Stimulated activated effector memory CD8-positive, alpha-beta T cell treated with anti-CD3 and anti-CD28 coated beads, Interleukin-12 subunit alpha, Interleukin-12 subunit beta, amount 100 ng/mL, for 72 hours (primary cell): ENCODE results near the gene KIN.
A peak's percentile ranks its signal among the peaks of the same experiment; 100 is the strongest.
"Not testable (repeated sequence)": the region's sequence is repeated elsewhere in the genome, so short reads cannot be mapped to it uniquely, and the experiment has no call there.

Experiments used
- ATAC-seq: fragments of 150-1000 bp; cut with Tn5 transposase; 2 replicates; pipeline ENCODE4 v1.10.0; 2021
- DNase-seq, 2 donors: peaks; one replicate each; pipeline ENCODE4 v3.0.0; 2021 to 2022; ENCODE audit warnings: low spot score in 2 of 2
- H3K27ac Mint-ChIP-seq: one replicate; pipeline ENCODE4 v1.8.0; 2022; ENCODE audit warnings: mild to moderate bottlenecking, mixed read lengths
- H3K36me3 Mint-ChIP-seq: one replicate; pipeline ENCODE4 v1.8.0; 2022; ENCODE audit warnings: mild to moderate bottlenecking, mixed read lengths
- H3K4me1 Mint-ChIP-seq: one replicate; pipeline ENCODE4 v1.8.0; 2022; ENCODE audit warnings: mixed read lengths
- H3K4me3 Mint-ChIP-seq: one replicate; pipeline ENCODE4 v1.8.0; 2022; ENCODE audit warnings: mild to moderate bottlenecking, mixed read lengths
- H3K9me3 Mint-ChIP-seq: one replicate; pipeline ENCODE4 v1.8.0; 2022; ENCODE audit warnings: mixed read lengths

KIN gene

GRCh38 chr10:7773845-7774801 is 13.7 kb downstream of the KIN start:
- Mint-ChIP-seq H3K4me3 (no peak overlapping the region), H3K27ac (no peak overlapping the region), H3K9me3 (no peaks in the 10 kb centered on the region), H3K36me3 (peaks cover 87% of the 10 kb centered on the region), H3K4me1 (no peaks in the 10 kb centered on the region)
- ATAC-seq (no peak), DNase-seq (no peak)

- H3K36me3 Mint-ChIP-seq = peaks cover 87% of the 10 kb centered on the region
These were observed 19.4 kb downstream of the KIN start for GRCh38 chr10:7768417-7768816.

DNA sequence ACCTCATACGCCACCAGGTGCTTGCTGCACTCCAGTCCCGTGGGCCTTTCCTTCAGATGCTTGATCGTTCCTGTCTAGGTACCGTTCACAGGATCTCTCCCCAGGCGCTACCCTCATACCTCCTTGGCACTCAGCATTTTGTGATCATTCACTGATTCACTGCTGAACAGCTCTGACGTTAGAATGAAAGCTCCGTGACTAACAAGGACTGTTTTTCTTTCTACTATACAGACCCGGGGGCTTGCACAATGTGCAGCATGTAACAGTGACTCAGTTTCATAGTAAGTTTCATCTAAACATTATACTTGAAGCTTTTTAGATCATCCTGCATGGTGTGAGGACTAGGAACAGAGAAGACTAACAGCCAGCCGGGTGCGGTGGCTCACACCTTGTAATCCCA is 20.6 kb downstream of the KIN start:
- Mint-ChIP-seq H3K4me1 (no peaks in the 10 kb centered on the region), H3K27ac (no peak overlapping the region), H3K4me3 (no peak overlapping the region), H3K9me3 (no peaks in the 10 kb centered on the region), H3K36me3 (peaks cover 95% of the 10 kb centered on the region)
- DNase-seq (no peak), ATAC-seq (no peak)

More at GRCh38 chr10:7768417-7768816, 19.4 kb downstream of the KIN start:
- ATAC-seq = no peak
- Mint-ChIP-seq H3K9me3 (no peaks in the 10 kb centered on the region), H3K4me3 (no peak overlapping the region), H3K27ac (peak overlapping the region; percentile 48), H3K4me1 (no peaks in the 10 kb centered on the region)
- no peak for DNase-seq

DNA sequence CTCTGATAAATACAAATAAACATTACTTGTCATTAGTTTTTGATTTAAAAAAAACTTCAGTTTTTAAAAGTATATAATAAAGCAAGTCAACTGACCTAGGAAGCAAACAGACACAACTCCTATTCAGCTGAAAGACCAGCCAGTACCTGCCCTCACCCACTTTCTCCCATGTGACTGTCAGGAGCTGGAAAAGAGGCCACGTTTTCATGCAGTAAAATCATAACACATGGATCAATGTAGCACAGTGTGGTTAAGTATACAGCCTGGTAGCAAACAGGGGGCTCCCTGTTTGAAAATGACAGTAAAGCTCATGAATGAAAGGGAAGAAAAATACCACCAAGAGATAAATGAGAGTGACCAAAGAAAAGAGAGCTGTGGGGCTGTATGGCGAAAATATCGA is 21.6 kb downstream of the KIN start:
- DNase-seq = no peak
- peaks cover 95% of the 10 kb centered on the region for H3K36me3 Mint-ChIP-seq
- H3K9me3 Mint-ChIP-seq = no peaks in the 10 kb centered on the region
- no peak for ATAC-seq
- no peak overlapping the region for H3K27ac Mint-ChIP-seq
- no peaks in the 10 kb centered on the region for H3K4me1 Mint-ChIP-seq
- H3K4me3 Mint-ChIP-seq = no peak overlapping the region

GRCh38 chr10:7763929-7764328 is 23.9 kb downstream of the KIN start:
- no peak for DNase-seq
- peaks cover 100% of the 10 kb centered on the region for H3K36me3 Mint-ChIP-seq

DNA sequence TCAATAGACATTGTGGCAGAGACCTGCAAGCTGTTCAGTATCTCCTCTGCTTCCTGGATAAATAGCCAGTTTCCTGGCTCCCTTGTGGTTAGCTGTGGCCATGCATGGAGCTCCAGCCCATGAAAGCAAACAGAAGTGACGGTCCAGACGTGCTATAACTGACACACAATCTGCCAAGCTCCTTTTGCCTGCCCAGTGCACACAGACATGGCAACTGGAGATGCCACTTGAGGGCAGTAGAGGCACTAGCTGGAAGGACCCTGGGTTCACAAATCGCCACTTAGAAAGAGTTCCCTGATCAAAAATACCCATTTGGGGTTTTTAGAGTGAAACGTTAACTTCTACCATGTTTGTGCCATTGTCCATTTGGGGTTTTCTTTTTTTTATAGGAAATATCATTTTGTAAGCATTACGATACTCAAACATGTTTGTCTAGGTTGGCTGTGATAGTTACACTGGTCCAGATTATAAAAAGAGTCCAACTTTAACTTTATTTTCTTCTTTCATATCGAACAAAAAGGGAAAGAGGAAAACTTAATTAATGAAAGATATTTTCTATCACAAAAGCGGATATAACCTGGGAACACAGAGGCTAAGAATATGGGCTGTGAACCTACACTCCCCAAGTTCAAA is 31.3 kb downstream of the KIN start:
- Mint-ChIP-seq H3K36me3 (peaks cover 99% of the 10 kb centered on the region), H3K4me3 (no peak overlapping the region), H3K9me3 (no peaks in the 10 kb centered on the region), H3K27ac (no peak overlapping the region), H3K4me1 (no peaks in the 10 kb centered on the region)
- DNase-seq (no peak), ATAC-seq (no peak)

More at GRCh38 chr10:7763929-7764328, 23.9 kb downstream of the KIN start:
- ATAC-seq = no peak
- Mint-ChIP-seq H3K4me1 (no peaks in the 10 kb centered on the region), H3K9me3 (no peaks in the 10 kb centered on the region), H3K4me3 (no peak overlapping the region), H3K27ac (no peak overlapping the region)

DNA sequence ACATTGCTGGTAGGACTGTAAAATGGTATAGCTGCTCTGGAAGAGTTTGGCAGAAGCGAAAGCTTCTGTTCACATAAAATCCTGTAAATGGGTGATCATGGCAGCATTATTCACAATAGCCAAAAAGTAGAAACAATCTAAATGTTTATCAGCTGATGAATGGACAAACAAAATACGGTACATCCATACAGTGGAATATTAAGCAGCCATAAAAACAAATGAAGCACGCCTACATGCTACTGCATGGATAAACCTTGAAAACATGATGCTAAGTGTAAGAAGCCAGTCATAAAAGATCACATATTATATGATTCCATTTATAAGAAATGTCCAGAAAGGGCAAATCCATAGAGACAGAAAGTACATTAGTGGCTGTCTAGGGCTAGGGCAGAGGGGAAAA is 32.7 kb downstream of the KIN start:
- DNase-seq (no peak), ATAC-seq (no peak)
- Mint-ChIP-seq H3K4me3 (no peak overlapping the region), H3K4me1 (no peaks in the 10 kb centered on the region), H3K27ac (no peak overlapping the region), H3K36me3 (peaks cover 99% of the 10 kb centered on the region), H3K9me3 (no peaks in the 10 kb centered on the region)

GRCh38 chr10:7752251-7752650 is 35.5 kb downstream of the KIN start:
- no peaks in the 10 kb centered on the region for H3K4me1 Mint-ChIP-seq
- DNase-seq (no peak), ATAC-seq (no peak)
- H3K27ac Mint-ChIP-seq = no peak overlapping the region
- no peaks in the 10 kb centered on the region for H3K9me3 Mint-ChIP-seq
- H3K4me3 Mint-ChIP-seq = no peak overlapping the region
- peaks cover 77% of the 10 kb centered on the region for H3K36me3 Mint-ChIP-seq

DNA sequence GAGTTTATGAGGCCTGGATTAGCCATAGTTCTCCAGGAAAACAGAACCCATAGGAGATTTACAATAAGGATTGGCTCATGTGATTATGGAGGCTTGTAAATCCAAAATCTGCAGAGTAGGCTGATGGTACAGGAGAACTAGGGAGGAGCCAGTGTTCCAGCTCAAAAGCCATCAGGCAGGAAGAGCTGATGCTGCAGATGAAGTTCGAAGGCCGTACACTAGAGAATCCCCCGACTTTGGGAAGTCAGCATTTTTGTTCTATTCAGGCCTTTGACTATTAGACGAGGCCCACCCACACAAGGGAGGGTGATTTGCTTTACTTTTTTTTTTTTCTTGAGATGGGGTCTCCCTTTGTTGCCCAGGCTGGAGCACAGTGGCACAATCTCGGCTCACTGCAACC is 37.6 kb downstream of the KIN start:
- H3K27ac Mint-ChIP-seq = no peak overlapping the region

GRCh38 chr10:7748637-7749036 is 39.2 kb downstream of the KIN start:
- H3K36me3 Mint-ChIP-seq = peaks cover 41% of the 10 kb centered on the region
- ATAC-seq, H3K9me3 Mint-ChIP-seq, H3K4me1 Mint-ChIP-seq, H3K27ac Mint-ChIP-seq, DNase-seq, H3K4me3 Mint-ChIP-seq: not testable (repeated sequence)

More for the DNA sequence above, 37.6 kb downstream of the KIN start:
- no peak overlapping the region for H3K4me3 Mint-ChIP-seq
- peaks cover 57% of the 10 kb centered on the region for H3K36me3 Mint-ChIP-seq
- H3K9me3 Mint-ChIP-seq = no peaks in the 10 kb centered on the region
- DNase-seq = no peak
- no peaks in the 10 kb centered on the region for H3K4me1 Mint-ChIP-seq
- no peak for ATAC-seq

- Mint-ChIP-seq H3K36me3 (no peaks in the 10 kb centered on the region), H3K27ac (no peak overlapping the region), H3K4me1 (no peaks in the 10 kb centered on the region), H3K4me3 (no peak overlapping the region), H3K9me3 (no peaks in the 10 kb centered on the region)
- no peak for DNase-seq
- ATAC-seq = no peak
These were observed 43.5 kb downstream of the KIN start for GRCh38 chr10:7744307-7744706.

DNA sequence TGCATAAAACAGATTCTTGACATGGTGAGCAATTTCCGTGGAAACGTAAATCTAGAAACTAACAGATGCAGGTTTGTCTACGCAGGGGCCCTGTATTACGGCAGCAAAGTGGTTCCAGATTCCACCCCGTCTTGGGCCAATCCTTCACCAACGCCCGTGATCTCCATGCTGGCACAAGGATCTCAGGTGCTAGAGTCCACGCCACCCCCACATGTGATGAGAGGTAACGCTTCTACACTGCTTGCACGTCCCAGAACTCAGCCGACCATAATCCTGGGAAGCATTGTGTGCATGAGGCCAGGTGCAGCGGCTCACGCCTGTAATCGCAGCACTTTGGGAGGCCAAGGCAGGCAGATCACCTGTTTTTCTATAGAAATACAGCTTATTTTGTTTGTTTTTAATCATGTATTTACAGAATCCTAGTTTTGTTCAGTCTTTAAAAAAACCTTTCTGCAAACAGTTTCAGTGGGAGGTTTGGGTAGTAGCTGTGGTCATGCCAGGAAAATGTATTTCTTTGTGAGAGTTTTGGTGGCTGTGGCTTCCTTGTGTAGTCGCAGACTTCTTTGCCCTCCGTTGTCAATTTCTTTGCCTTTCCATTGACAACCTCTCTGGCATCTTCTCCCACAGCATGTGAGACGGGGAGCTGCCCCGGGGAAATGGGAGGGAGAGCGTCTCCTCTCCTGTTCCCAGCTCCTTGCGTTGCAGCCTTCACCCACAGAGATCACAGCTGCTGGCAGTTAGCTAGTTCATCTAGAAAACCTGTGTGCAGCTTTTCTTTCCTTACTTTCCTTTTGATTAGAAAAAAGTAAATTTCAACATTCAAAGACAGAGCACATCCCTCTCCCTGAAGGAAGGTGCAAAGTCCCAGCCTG is 49.0 kb downstream of the KIN start:
- Mint-ChIP-seq H3K36me3 (no peaks in the 10 kb centered on the region), H3K4me3 (no peak overlapping the region), H3K4me1 (no peaks in the 10 kb centered on the region), H3K27ac (no peak overlapping the region), H3K9me3 (no peaks in the 10 kb centered on the region)
- DNase-seq = no peak
- ATAC-seq = no peak

DNA sequence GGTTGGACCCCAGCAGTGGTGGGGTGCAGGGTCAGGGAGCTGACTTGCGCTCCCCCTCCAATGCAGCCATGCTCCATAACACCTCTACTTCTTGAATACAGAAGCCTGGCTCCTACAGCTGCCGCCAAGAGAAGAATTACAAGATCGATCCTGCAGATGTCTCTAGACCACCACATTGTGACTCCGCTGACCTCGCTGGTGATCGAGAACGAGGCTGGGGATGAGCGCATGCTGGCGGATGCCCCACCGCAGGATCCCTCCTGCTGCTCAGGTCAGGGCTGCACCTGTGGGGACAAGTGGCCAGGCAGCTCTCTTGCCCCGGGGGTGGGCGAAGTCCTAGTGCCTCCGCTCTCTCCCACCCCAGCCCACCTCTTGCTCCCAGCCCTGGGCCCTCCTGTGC is 53.0 kb downstream of the KIN start:
- Mint-ChIP-seq H3K27ac (no peak overlapping the region), H3K4me1 (no peaks in the 10 kb centered on the region), H3K9me3 (no peaks in the 10 kb centered on the region), H3K36me3 (no peaks in the 10 kb centered on the region), H3K4me3 (no peak overlapping the region)
- ATAC-seq (no peak), DNase-seq (no peak)

- no peak overlapping the region for H3K4me3 Mint-ChIP-seq
These were observed 64.8 kb downstream of the KIN start for GRCh38 chr10:7722927-7723529.

DNA sequence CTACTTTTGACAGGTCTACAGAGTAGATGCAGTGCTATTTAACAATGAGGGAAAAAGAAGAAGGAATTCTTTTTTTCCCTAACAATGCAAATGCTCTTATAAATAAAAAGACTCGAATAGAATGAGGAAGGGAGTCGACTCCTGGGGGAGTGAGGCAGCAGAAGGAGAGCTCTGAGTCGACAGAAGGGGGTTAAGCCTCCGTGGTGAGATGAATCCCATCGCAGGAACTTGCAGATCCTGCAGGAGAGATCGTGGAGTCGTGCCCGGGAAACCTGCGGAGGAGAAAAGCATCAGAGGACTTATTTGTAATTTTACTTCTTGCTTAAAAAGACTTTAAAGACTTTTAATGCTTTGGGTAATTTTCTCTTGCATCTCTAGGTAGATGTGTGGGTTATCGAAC is 67.3 kb downstream of the KIN start:
- ATAC-seq (no peak), DNase-seq (no peak)
- H3K9me3 Mint-ChIP-seq = no peaks in the 10 kb centered on the region
- H3K4me1 Mint-ChIP-seq = no peaks in the 10 kb centered on the region
- H3K4me3 Mint-ChIP-seq = no peak overlapping the region
- H3K36me3 Mint-ChIP-seq = no peaks in the 10 kb centered on the region
- H3K27ac Mint-ChIP-seq = no peak overlapping the region

More at GRCh38 chr10:7722927-7723529, 64.8 kb downstream of the KIN start:
- H3K36me3 Mint-ChIP-seq = no peaks in the 10 kb centered on the region
- no peak overlapping the region for H3K27ac Mint-ChIP-seq
- H3K4me1 Mint-ChIP-seq = no peaks in the 10 kb centered on the region
- ATAC-seq (no peak), DNase-seq (no peak)
- no peaks in the 10 kb centered on the region for H3K9me3 Mint-ChIP-seq
